ENCODE data around the gene RPL9.

DNA sequence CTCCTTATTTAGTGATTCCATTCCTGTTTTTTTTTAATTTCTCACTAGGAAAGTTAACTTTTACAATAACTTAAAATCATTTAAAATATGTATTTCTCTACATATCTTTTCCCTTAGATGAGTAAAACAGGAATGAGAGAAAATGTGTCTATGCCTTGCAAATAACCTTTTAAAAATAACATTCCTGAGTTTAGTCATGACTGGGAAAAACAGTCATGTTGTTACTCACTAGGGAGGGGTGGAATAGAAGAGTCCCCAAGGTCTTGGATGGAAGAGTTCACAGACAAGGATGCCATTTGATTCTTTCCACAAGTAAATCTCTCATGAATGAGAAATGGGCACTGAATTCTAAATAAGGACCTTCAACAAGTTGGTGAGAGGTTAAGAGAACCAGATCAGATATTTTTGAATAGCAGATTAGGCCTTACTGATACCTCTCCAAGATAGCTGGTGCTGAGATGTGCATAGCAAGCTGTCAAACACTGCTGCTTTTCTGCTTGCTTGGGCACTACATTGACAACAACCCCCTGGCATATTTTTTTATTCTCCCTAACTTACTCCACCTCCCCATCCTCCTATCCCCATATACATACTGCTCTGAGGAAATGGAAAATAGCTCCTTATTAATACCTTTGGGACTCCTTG, 43.4 kb upstream of the RPL9 start:
- TF ChIP-seq POLR2A (IDR thresholded peaks at IDR 0.05): no peak
- TF ChIP-seq, protein P1, sequence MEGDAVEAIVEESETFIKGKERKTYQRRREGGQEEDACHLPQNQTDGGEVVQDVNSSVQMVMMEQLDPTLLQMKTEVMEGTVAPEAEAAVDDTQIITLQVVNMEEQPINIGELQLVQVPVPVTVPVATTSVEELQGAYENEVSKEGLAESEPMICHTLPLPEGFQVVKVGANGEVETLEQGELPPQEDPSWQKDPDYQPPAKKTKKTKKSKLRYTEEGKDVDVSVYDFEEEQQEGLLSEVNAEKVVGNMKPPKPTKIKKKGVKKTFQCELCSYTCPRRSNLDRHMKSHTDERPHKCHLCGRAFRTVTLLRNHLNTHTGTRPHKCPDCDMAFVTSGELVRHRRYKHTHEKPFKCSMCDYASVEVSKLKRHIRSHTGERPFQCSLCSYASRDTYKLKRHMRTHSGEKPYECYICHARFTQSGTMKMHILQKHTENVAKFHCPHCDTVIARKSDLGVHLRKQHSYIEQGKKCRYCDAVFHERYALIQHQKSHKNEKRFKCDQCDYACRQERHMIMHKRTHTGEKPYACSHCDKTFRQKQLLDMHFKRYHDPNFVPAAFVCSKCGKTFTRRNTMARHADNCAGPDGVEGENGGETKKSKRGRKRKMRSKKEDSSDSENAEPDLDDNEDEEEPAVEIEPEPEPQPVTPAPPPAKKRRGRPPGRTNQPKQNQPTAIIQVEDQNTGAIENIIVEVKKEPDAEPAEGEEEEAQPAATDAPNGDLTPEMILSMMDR (IDR thresholded peaks at IDR 0.05): no peak

Measured in esophagus squamous epithelium (tissue), 4 donors.